ENCODE data around the gene HAUS7. TPM values are rescaled to one million over a fixed set of nuclear protein-coding genes. Genes with fewer than 3 reads are reported as not detected.
"Not testable (repeated sequence)": the region's sequence is repeated elsewhere in the genome, so short reads cannot be mapped to it uniquely, and the experiment has no call there.

Gene HAUS7
- total RNA-seq, 1 donor from 2014 or later, result 32.5 TPM

DNA sequence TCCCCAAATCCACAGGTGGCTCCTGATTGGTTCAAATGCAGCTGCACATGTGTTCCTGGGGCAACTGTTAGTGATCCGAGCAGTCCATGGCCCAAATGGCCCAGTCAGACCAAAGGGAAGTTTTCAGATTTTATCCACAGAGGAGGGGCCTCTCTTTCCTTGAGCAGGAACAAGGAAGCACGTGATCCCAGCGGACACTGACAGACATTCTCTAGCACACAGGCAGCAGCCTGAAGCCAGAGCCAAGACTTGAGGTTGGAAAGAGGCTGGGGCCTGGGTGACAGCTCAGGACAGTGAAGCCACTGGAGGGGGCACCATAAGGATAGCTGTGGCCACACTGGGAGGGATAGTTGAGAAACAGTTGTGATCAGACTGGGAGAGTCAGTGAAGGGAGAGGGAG is 62.6 kb downstream of the HAUS7 start:
- no peaks in the 10 kb centered on the region for H3K36me3 Mint-ChIP-seq
- H3K4me1 Mint-ChIP-seq (ENCODE audit: unreplicated experiment), result no peaks in the 10 kb centered on the region
- H3K27me3 Mint-ChIP-seq, result peaks cover 26% of the 10 kb centered on the region
- TF ChIP-seq, protein P1, sequence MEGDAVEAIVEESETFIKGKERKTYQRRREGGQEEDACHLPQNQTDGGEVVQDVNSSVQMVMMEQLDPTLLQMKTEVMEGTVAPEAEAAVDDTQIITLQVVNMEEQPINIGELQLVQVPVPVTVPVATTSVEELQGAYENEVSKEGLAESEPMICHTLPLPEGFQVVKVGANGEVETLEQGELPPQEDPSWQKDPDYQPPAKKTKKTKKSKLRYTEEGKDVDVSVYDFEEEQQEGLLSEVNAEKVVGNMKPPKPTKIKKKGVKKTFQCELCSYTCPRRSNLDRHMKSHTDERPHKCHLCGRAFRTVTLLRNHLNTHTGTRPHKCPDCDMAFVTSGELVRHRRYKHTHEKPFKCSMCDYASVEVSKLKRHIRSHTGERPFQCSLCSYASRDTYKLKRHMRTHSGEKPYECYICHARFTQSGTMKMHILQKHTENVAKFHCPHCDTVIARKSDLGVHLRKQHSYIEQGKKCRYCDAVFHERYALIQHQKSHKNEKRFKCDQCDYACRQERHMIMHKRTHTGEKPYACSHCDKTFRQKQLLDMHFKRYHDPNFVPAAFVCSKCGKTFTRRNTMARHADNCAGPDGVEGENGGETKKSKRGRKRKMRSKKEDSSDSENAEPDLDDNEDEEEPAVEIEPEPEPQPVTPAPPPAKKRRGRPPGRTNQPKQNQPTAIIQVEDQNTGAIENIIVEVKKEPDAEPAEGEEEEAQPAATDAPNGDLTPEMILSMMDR (conservative IDR thresholded peaks at IDR 0.05), result no peak
- H3K4me3 Mint-ChIP-seq, result no peak overlapping the region
- H3K27ac Mint-ChIP-seq, result no peak overlapping the region
- peaks cover 6% of the 10 kb centered on the region for H3K9me3 Mint-ChIP-seq
- DNase-seq (ENCODE audit: extremely low spot score, unreplicated experiment), result no peak

DNA sequence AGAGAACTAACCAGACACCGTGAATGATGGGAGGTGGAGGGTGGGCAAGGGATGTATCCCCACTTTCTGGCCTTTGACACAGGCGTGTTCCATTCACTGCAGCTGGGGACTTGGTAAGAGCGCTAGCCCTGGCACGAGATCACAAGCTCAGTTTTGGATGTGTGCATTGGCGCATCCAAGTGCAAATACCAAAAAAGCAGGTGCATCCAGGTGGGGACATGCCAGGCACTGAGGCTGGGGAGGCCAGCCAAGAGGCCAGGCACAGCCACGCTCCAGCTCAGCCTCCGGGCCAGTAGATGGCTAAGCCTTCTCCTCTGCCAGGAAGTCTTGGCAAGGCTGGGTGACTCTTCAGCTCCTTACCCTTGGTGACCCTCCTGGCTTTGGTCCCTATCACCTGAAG is 63.5 kb downstream of the HAUS7 start:
- TF ChIP-seq, protein P1 (conservative IDR thresholded peaks at IDR 0.05), result no peak
- DNase-seq (ENCODE audit: extremely low spot score, unreplicated experiment), result no peak
- H3K4me1 Mint-ChIP-seq (ENCODE audit: unreplicated experiment), result no peaks in the 10 kb centered on the region
- H3K27me3 Mint-ChIP-seq, result peaks cover 20% of the 10 kb centered on the region
- no peaks in the 10 kb centered on the region for H3K36me3 Mint-ChIP-seq
- H3K9me3 Mint-ChIP-seq, result peaks cover 8% of the 10 kb centered on the region
- H3K4me3 Mint-ChIP-seq, result no peak overlapping the region
- no peak overlapping the region for H3K27ac Mint-ChIP-seq

DNA sequence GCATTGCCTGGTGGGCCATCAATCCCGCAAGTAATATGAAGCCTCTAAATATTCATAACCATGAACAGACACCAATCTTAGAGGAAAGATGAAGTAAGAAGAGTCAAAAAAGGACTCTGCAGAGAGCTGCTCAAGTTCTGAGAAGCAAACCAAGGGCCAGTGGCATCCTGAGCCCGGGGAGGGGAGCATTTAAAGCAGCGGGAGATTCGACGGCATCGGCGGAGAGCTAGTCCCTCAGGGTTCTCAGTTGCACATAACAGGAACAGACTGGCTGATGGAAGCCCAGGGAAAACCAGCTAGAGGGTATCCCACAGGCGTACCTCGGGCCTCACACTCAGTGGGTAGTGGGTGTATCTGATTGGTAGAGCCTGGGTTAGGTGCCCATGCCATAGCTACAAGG is 64.4 kb downstream of the HAUS7 start:
- no peaks in the 10 kb centered on the region for H3K36me3 Mint-ChIP-seq
- H3K27me3 Mint-ChIP-seq, result peaks cover 17% of the 10 kb centered on the region
- H3K4me3 Mint-ChIP-seq, result no peak overlapping the region
- H3K9me3 Mint-ChIP-seq, result peaks cover 8% of the 10 kb centered on the region
- H3K4me1 Mint-ChIP-seq (ENCODE audit: unreplicated experiment), result no peaks in the 10 kb centered on the region
- TF ChIP-seq, protein P1 (conservative IDR thresholded peaks at IDR 0.05), result no peak
- no peak overlapping the region for H3K27ac Mint-ChIP-seq
- no peak for DNase-seq (ENCODE audit: extremely low spot score, unreplicated experiment)

DNA sequence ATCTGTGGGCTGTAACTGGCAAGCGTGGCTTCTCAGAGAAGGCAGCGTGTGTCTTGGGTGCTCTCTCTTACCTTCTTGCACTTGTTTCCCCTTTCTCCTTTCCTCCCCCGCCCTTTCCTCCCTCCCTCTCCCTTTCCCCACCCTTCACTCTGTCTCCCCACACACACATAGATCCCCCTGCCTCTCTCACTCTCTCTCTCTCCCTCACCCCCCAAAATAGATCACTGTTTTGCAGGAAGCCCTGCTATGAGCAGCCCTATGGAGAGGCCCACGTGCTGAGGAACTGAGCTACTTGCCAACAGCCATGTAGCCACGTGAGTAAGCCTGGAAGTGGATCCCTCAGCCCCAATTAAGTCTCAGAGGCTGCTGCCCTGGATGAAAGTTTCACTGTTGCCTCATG is 65.0 kb downstream of the HAUS7 start:
- H3K27ac Mint-ChIP-seq, result no peak overlapping the region
- no peaks in the 10 kb centered on the region for H3K4me1 Mint-ChIP-seq (ENCODE audit: unreplicated experiment)
- no peak overlapping the region for H3K4me3 Mint-ChIP-seq
- DNase-seq (ENCODE audit: extremely low spot score, unreplicated experiment), result no peak
- H3K36me3 Mint-ChIP-seq, result no peaks in the 10 kb centered on the region
- H3K27me3 Mint-ChIP-seq, result peaks cover 13% of the 10 kb centered on the region
- TF ChIP-seq, protein P1 (conservative IDR thresholded peaks at IDR 0.05), result no peak
- peaks cover 8% of the 10 kb centered on the region for H3K9me3 Mint-ChIP-seq

DNA sequence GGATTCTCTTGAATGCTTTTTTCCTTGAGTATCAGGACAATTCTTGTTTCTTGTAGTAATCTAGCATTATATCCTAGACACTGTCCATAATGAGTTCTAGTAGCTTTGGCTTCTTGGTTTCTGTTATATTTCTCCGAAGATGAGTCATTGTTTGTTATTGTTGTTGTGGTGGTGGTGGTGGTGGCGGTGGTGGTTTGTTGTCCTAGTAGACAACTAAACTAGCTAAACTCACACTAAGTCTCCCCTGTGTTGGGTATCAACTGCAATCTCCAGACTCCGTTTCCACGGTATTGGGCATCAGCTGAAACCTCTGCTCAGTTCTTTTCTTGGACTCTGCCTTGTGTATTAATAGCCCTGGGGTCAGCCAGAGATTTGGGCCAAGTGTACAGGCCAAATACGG is 66.0 kb downstream of the HAUS7 start:
- not testable (repeated sequence) for H3K36me3 Mint-ChIP-seq; H3K9me3 Mint-ChIP-seq; H3K27ac Mint-ChIP-seq; H3K4me1 Mint-ChIP-seq (ENCODE audit: unreplicated experiment); H3K4me3 Mint-ChIP-seq; DNase-seq (ENCODE audit: extremely low spot score, unreplicated experiment)
- peaks cover 13% of the 10 kb centered on the region for H3K27me3 Mint-ChIP-seq

DNA sequence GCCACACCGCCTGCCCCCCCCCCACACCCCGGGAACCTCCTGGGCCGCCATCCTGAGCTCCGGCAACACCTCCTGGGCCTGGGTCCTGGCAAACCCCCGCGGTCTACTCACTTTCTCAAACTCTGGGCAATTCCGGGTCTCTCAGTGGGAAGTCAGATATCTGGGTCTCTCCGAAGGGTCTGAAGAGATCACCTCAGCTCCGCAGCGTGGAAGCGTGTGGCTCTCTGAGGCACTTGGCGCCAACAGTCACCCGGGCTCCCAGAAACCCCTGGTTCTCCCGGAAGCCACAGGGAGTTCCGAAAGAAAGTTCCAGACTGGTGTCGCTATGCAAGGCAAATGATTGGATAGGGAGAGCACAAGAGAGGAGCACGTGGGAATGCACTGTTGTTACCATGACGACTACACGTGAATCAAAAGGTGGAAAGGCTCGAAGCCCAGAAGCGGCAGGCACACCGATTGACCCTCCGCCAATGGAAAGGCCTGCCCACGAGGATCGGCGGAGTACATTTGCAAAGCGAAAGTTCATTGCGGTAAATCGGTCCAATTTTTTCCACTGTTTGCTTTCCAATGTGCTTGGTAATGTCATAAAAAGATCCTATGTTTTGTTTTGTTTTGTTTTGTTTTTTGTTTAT is 69.1 kb downstream of the HAUS7 start, which contains the start of gene PNMA6E:
Gene PNMA6E, minus strand, starts transcription at position 218 of the 632 bp plus-strand sequence. CDS start 2,501 bp downstream, outside the sequence.
- Mint-ChIP-seq H3K36me3 (no peaks in the 10 kb centered on the region), H3K4me1 (ENCODE audit: unreplicated experiment) (no peaks in the 10 kb centered on the region), H3K27me3 (peaks cover 10% of the 10 kb centered on the region), H3K9me3 (peaks cover 8% of the 10 kb centered on the region), H3K4me3 (no peak within 1 kb of the TSS), H3K27ac (no peak within 1 kb of the TSS)
- DNase-seq (ENCODE audit: extremely low spot score, unreplicated experiment), result no peak
- TF ChIP-seq, protein P1 (conservative IDR thresholded peaks at IDR 0.05), result no peak

Data from type B pancreatic cell (in vitro differentiated cells).